HG03095 (cell line): Measurements from ENCODE around the gene SCGB1C2.
"Not testable (repeated sequence)": the region's sequence is repeated elsewhere in the genome, so short reads cannot be mapped to it uniquely, and the experiment has no call there.

Experiments
- ATAC-seq: cut with Tn5 transposase; IDR thresholded peaks from one replicate; pipeline ENCODE4 v1.9.1; 2021; ENCODE audit warnings: moderate library complexity; ENCODE audit not compliant: unreplicated experiment

SCGB1C2 gene

GRCh38 chr17:148757-149156 lies 11.4 kb downstream of the SCGB1C2 start:
- no peak for ATAC-seq

- no peak for ATAC-seq
These were observed 11.9 kb downstream of the SCGB1C2 start for GRCh38 chr17:149231-149630.

DNA sequence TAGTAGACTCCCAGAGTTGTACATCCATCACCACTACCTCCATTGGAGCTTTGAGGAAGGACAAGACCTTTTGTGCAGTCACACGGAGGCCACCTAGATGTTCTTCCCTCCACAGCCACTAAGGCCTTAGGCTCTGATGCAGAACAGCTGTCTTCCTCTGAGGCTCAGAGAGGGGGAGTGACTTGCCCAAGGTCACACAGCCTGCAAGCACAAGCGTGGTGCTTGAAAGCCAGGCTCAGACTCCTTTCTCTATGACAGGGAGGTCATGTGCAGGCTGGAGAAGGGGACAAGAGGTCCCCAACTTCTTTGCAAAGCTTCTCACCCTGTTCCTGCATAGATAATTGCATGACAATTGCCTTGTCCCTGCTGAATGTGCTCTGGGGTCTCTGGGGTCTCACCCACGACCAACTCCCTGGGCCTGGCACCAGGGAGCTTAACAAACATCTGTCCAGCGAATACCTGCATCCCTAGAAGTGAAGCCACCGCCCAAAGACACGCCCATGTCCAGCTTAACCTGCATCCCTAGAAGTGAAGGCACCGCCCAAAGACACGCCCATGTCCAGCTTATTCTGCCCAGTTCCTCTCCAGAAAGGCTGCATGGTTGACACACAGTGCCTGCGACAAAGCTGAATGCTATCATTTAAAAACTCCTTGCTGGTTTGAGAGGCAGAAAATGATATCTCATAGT lies 12.7 kb downstream of the SCGB1C2 start:
- ATAC-seq: no peak

GRCh38 chr17:151004-151403 lies 13.6 kb downstream of the SCGB1C2 start:
- ATAC-seq: no peak

DNA sequence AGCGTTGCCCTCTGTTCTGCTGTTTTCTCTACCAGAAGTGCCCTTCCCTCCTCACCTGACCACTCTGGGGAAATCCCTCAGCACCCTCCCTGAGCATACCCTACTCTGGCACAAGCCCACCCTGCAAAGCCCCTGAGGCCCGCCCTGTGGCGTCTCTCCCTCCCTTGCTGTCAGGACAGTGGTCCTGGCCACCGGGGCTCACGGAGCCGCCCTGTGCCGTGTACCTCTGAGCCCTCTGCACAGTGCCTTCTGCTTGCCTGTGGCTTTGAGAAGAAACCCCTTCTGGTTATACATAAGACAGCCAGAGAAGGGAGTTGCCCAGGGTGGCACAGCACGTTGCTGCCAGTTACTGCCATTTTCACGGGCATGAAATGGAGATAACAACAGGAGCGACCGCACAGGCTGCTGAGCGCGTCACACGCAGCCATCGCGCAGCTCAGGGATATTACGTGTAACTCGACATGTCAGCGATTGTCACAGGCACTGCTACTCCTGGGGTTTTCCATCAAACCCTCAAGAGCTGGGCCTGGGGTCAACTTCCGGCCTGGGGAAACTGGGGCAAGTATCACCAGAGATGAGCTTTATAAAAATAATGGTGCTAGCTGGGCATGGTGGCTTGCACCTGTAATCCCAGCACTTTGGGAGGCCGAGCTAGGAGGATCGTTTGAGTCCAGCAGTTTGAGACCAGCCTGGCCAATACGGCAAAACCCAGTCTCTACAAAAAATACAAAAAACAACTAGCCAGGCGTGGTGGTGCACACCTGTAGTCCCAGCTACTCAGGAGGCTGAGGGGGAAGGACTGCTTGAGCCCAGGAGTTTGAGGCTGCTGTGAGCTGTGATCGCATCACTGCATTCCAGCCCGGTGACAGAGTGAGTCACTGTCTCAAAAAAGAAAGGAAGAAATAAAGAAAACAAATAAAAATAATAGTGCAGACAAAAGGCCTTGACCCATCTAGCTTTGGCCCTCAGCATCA lies 14.8 kb downstream of the SCGB1C2 start:
- ATAC-seq: no peak

DNA sequence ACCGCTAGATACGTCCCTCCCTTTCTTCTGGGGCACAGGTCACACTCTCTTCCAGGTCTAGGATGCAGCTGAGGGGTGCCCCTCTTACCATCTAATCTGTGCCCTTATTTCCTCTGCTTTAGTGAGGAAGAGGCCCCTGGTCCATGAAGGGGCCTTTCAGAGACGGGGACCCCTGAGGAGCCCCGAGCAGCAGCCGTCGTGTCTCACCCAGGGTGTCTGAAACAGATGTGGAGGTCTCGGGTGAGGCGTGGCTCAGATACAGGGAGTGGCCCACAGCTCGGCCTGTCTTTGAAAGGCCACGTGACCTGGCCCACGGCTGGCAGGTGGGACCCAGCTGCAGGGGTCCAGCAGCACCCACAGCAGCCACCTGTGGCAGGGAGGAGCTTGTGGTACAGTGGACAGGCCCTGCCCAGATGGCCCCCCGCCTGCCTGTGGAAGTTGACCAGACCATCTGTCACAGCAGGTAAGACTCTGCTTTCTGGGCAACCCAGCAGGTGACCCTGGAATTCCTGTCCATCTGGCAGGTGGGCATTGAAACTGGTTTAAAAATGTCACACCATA lies 15.6 kb downstream of the SCGB1C2 start:
- no peak for ATAC-seq

- no peak for ATAC-seq
These were observed 16.5 kb downstream of the SCGB1C2 start for GRCh38 chr17:153851-154250.

- no peak for ATAC-seq
These were observed 18.2 kb downstream of the SCGB1C2 start for GRCh38 chr17:155576-155975.

DNA sequence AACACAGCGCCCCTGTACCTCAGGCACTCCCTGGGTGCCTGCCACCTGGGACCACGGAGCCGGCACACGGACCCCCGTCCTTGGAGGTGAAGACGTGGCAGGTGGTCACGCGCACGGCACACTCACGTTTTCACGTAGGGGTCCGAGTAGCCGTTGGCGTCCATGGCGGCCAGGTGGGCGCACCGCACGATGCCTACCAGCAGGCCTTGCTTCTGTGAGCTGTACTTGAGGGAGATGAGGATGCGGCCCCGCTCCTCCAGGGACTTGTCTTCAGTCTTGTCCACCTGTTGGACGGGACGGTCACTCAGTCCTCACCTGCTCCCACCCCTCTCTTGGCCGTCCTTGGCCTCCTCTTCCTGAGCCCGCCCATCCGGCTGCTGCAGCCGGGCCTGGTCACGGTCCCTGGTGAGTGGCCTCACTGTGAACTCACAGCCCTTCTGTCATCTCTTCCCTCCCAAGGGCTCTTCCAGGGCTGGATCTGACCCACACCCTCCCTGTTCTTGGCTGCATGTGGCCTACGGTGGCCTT lies 18.8 kb downstream of the SCGB1C2 start:
- no peak for ATAC-seq

GRCh38 chr17:156946-157345 lies 19.6 kb downstream of the SCGB1C2 start:
- no peak for ATAC-seq

DNA sequence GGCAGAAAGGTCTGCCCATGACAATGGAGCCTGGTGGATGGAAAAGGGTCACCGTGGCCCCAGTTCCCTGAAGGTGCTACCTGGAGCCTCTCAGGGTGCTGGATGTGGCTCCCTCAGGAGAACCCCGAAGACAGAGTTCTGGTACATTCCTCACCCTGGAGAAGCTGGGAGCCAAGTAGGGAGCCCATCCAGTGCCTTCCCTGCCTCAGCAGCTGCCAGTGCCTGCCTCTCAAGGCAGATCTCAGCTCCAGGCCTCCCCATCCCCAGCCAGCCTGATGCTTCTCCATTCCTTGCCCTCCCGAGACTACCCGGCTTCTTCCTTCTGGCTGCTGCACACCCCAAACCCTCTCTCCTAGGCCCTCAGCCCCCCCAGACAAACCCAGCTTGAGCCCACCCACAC lies 20.5 kb downstream of the SCGB1C2 start:
- ATAC-seq: no peak

GRCh38 chr17:158379-158778 lies 21.0 kb downstream of the SCGB1C2 start:
- no peak for ATAC-seq

DNA sequence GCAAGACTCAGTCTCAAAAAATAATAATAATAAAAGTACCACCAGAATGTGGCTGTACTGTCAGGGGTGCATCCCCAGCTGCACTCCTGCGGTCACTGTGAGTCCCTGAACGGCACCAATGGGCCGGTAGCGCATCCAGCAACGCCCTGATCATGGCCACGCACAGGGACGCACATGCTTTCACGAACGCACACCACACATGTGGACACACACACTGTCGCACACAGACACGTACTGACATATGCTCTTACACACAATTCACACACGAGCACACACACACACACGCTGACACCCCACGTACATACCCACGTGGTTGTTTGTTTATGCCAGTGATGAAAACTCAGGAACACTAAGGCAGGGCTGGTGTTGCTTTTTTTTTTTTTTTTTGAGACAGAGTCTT lies 22.2 kb downstream of the SCGB1C2 start:
- ATAC-seq: no peak

GRCh38 chr17:160336-160735 lies 23.0 kb downstream of the SCGB1C2 start:
- ATAC-seq: no peak

- no peak for ATAC-seq
These were observed 24.1 kb downstream of the SCGB1C2 start for GRCh38 chr17:161481-161880.

DNA sequence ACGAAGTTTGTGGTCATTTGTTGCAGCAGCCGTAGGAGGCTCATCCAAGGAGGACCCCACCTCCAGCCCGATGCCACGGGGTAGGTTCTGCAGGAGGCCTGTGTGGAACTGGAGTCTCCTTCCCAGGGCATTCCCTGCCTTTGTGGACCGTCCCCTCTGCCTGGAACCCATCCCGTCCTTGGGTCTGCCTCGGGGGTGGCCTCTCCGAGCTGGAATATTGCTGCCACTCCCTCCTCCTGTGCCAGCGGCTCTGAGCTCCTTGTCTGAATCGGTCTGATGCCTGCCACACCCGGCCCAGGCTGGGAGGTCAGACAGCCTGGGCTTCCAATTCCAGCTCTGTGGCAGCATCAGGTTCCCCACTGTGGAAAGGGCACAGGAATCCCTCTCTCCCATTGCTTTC lies 25.3 kb downstream of the SCGB1C2 start:
- no peak for ATAC-seq

DNA sequence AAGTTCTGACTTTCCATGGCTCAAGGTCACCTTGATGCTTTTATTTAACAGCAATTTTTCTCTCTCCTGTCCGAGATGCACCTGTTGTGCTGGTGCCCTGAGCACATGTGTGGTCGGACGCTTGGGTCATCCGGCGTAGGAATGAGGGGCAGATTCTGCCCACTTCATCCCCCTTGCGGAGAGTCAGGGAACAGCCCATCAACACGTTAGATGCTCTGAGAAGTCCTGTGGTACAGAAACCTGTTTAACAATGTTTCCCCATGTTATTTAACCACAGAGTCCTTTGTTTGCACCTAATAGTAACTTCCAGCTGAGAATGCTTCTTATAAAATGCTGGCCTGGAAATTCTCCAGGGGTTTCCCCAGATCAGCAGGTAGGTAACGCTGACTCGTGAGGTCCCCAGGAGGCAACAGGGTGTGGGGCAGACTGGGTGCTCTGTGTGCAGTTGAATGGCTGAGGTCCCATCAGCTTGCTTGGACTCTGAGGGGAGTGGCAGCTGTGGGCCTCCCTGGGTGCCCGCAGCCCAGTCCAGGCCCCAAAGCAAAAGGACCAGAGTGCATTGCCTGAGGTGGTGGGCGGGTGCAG lies 26.2 kb downstream of the SCGB1C2 start:
- ATAC-seq: no peak

DNA sequence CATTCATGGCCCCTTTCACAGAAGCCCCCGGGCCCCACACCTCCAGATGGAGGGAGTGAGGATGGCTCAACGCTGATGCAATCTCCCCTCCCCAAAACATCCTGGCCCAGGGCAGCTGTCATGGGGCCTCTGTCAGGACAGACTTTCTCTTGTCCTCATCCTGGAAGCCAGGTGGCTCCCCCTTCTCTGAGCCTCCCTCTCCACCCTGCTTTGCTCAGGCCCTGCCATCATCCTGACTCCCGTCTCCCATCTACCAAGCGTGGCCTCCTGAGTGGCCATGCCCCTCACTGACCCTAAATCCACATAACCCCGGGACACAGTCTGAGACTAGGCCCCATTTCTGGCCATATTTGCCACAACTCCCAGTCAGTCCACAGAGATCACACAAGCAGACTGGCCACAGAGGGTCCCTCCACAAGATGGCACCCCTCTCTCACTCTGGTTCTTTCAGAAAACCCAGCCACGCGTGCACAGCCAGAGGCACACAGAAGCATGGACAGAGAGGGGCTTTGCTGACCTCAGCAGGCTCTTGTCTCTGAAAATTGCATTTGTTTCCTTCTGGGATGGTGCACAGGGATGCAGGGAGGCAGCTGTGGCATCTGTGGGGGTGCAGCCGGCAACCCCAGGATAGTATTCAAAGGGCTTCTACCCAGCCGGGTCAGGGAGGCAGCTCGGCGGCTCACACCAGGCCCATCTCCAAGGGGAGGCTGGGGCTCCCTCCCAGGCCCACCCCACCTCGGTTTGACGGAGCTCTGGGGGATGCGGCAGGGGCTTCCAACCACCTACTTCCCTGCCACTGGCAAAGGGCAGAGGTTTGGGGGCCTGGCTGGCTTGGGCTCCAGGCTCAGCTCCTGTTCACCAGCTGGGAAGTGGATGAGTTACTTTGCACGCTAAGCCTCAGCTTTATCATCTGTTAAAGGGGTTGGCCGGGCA lies 27.2 kb downstream of the SCGB1C2 start:
- ATAC-seq: no peak

DNA sequence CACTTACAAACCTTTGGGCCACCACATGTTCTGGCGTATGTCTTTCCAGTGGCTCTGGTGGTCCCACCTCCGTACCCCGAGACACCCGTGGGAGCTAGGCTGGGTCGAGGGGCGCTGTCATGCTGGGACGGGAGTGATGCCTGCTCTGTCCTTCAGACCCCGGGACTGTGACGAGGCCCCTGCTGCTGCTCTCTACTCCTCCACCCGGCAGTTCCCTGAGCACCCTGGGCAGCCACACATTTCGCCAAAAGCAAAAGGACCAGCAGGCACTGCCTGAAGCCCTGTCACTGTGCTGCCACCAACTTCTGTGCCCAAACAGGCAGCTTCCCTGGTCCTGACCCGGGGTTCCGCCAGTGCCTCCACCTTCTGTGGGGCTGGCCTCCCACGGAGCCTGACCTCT lies 28.6 kb downstream of the SCGB1C2 start:
- no peak for ATAC-seq

DNA sequence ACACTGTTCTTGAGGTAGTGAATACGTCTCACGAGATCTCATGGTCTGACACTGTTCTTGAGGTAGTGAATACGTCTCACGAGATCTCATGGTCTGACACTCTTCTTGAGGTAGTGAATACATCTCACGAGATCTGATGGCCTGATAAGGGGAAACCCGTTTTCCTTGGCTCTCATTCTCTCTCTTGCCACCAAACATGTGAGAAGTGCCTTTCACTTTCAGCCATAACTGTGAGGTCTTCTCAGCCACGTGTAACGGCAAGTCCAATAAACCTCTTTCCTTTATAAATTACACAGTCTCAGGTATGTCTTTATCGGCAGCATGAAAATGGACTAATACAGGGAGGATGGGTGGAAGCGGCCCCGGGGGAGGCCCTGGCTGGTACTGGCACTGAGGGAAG lies 31.2 kb downstream of the SCGB1C2 start:
- ATAC-seq: not testable (repeated sequence)
